Activated CD8-positive, alpha-beta T cell treated with anti-CD3 and anti-CD28 coated beads, Interleukin-2, amount 10 ng/mL, durations not matched to agents 7 days and 5 days (primary cell): ENCODE measurements around the gene ZNF660. TPM values are rescaled to one million over a fixed set of nuclear protein-coding genes. Genes with fewer than 3 reads are reported as not detected.

Experiments
- ATAC-seq: fragments of 150-1000 bp; cut with Tn5 transposase; one replicate; pipeline ENCODE4 v1.10.0; 2021; ENCODE audit warnings: moderate library complexity
- CTCF ChIA-PET: fragments of 350-600 bp; sonication (Branson Sonifier 250); formaldehyde crosslinking; loops from one replicate; lab custom pipeline; 2021; ENCODE audit warnings: antibody characterized with exemption; lab: Charles Lee
- POLR2A ChIA-PET: fragments of 350-600 bp; sonication (Branson Sonifier 250); formaldehyde crosslinking; loops from one replicate; lab custom pipeline; 2021; ENCODE audit warnings: antibody characterized with exemption; lab: Charles Lee
- DNase-seq: peaks from one replicate; pipeline ENCODE4 v3.0.0-alpha.2; 2020
- H3K27ac Mint-ChIP-seq: one replicate; pipeline ENCODE4 v1.8.0; 2021; ENCODE audit warnings: mild to moderate bottlenecking, mixed read lengths
- H3K27me3 Mint-ChIP-seq: one replicate; pipeline ENCODE4 v1.8.0; 2021; ENCODE audit warnings: low read depth, mixed read lengths
- H3K36me3 Mint-ChIP-seq: one replicate; pipeline ENCODE4 v1.8.0; 2021; ENCODE audit warnings: low read depth, mixed read lengths
- H3K4me1 Mint-ChIP-seq: one replicate; pipeline ENCODE4 v1.8.0; 2021; ENCODE audit warnings: low read depth, mixed read lengths
- H3K4me3 Mint-ChIP-seq: one replicate; pipeline ENCODE4 v1.8.0; 2021; ENCODE audit warnings: mild to moderate bottlenecking, mixed read lengths
- H3K9me3 Mint-ChIP-seq: one replicate; pipeline ENCODE4 v1.8.0; 2022; ENCODE audit warnings: mixed read lengths; ENCODE audit not compliant: insufficient read depth
- total RNA-seq, 2 experiments: library from RNA; stranded (reverse); gene quantifications; one replicate each; pipeline ENCODE4 v1.2.3, GENCODE V29; 2021

ZNF660 gene
- total RNA-seq, 2 experiments from 2014 or later, result 0.55 to 0.83 TPM

GRCh38 chr3:44643024-44643423 lies 58.3 kb downstream of the ZNF660 start:
- CTCF ChIA-PET, result no interaction called here
- Mint-ChIP-seq H3K36me3 (peaks cover 86% of the 10 kb centered on the region), H3K4me3 (no peak overlapping the region), H3K4me1 (peaks cover 10% of the 10 kb centered on the region), H3K27me3 (no peaks in the 10 kb centered on the region), H3K9me3 (peaks cover 67% of the 10 kb centered on the region), H3K27ac (no peak overlapping the region)
- POLR2A ChIA-PET, result no interaction called here
- ATAC-seq, result no peak
- no peak for DNase-seq

GRCh38 chr3:44647771-44648170 lies 63.0 kb downstream of the ZNF660 start:
- Mint-ChIP-seq H3K27ac (peak overlapping the region; percentile 62), H3K27me3 (no peaks in the 10 kb centered on the region), H3K4me1 (peaks cover 22% of the 10 kb centered on the region), H3K9me3 (peaks cover 43% of the 10 kb centered on the region), H3K4me3 (peak overlapping the region; percentile 84), H3K36me3 (peaks cover 65% of the 10 kb centered on the region)
- ATAC-seq, result no peak
- ChIA-PET CTCF (no interaction called here), POLR2A (interaction anchor here (0.7 to 1.3 kb wide), 2 partner anchors 113 to 114 kb away, joined by 3 to 5 read pairs; partner anchors contain the start of genes KIAA1143 and KIF15)
- DNase-seq, result no peak

- H3K4me3 Mint-ChIP-seq, result peak within 1 kb of the TSS; percentile 84
- H3K9me3 Mint-ChIP-seq, result peaks cover 35% of the 10 kb centered on the region
- H3K4me1 Mint-ChIP-seq, result peaks cover 22% of the 10 kb centered on the region
- peaks cover 63% of the 10 kb centered on the region for H3K36me3 Mint-ChIP-seq
- ChIA-PET POLR2A (interaction anchor here (0.7 to 1.3 kb wide), 3 partner anchors 23 to 113 kb away, joined by 3 to 5 read pairs (median 3); partner anchors contain the start of genes KIAA1143 and KIF15), CTCF (no interaction called here)
- DNase-seq, result peak; percentile 62
- H3K27me3 Mint-ChIP-seq, result no peaks in the 10 kb centered on the region
- ATAC-seq, result peak; percentile 81
- peak within 1 kb of the TSS; percentile 83 for H3K27ac Mint-ChIP-seq
Measured at GRCh38 chr3:44648564-44649229, 63.9 kb downstream of the ZNF660 start, which contains the start of gene ZNF35. Gene ZNF35 (plus strand): TSS chr3:44648732. CDS start chr3:44651068, 2,336 bp downstream.

Other genes with a start within 250 kb of the ZNF660 start
- gene TCAIM, start 246.2 kb upstream of the ZNF660 start, total RNA-seq, result 10 to 100 TPM; 17.9 to 21.8 TPM
- 10 to 100 TPM; 25.6 to 26.7 TPM for gene ZNF445, start 107.3 kb upstream of the ZNF660 start, total RNA-seq
- 1 to 10 TPM; 2.4 to 2.9 TPM for gene ZKSCAN7, start 29.8 kb upstream of the ZNF660 start, total RNA-seq
- 10 to 100 TPM; 14.9 to 15.6 TPM for gene ZNF197, start 40.1 kb downstream of the ZNF660 start, total RNA-seq
- gene ZNF35, start 63.8 kb downstream of the ZNF660 start, total RNA-seq, result 1 to 10 TPM; 3.7 to 7.6 TPM
- 1 to 10 TPM; 2.4 to 4.0 TPM for gene ZNF502, start 127.7 kb downstream of the ZNF660 start, total RNA-seq
- 1 to 10 TPM; 2.9 to 3.6 TPM for gene ZNF501, start 144.7 kb downstream of the ZNF660 start, total RNA-seq
- gene KIAA1143, start 176.7 kb downstream of the ZNF660 start, total RNA-seq, result 10 to 100 TPM; 38.7 to 39.8 TPM
- 10 to 100 TPM; 62.2 to 66.4 TPM for gene KIF15, start 176.8 kb downstream of the ZNF660 start, total RNA-seq